ENCODE results near the gene CNNM4.

DNA sequence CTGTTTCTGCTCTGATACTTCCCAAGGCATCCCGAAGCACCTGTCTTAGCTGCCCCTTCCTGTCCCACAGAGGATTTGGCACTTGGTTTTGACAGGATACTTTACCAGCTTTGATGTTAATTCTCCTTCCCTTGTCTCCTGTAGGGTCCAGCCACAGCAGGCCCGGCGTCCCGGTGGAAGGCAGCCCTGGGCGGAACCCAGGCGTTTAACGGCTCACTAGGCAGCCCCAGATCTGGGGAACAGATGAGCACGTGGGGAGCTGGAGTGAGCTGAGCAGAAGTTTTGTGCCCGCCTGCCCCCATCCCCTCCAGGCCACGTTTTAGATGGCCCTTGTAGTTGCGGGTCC, 71.7 kb downstream of the CNNM4 start:
- TF ChIP-seq, protein P1, sequence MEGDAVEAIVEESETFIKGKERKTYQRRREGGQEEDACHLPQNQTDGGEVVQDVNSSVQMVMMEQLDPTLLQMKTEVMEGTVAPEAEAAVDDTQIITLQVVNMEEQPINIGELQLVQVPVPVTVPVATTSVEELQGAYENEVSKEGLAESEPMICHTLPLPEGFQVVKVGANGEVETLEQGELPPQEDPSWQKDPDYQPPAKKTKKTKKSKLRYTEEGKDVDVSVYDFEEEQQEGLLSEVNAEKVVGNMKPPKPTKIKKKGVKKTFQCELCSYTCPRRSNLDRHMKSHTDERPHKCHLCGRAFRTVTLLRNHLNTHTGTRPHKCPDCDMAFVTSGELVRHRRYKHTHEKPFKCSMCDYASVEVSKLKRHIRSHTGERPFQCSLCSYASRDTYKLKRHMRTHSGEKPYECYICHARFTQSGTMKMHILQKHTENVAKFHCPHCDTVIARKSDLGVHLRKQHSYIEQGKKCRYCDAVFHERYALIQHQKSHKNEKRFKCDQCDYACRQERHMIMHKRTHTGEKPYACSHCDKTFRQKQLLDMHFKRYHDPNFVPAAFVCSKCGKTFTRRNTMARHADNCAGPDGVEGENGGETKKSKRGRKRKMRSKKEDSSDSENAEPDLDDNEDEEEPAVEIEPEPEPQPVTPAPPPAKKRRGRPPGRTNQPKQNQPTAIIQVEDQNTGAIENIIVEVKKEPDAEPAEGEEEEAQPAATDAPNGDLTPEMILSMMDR (IDR thresholded peaks at IDR 0.05; ENCODE audit: borderline replicate concordance, extremely low read depth, low read length, poor library complexity, severe bottlenecking), result no peak
- TF ChIP-seq EZH2 (IDR thresholded peaks at IDR 0.05; ENCODE audit: borderline replicate concordance, low read depth, low read length, severe bottlenecking), result no peak

All from DND-41 (cell line).